HPDE6-E6E7 (cell line): ENCODE data around the gene NKG7.
"Not testable (repeated sequence)": the region's sequence is repeated elsewhere in the genome, so short reads cannot be mapped to it uniquely, and the experiment has no call there.

ENCODE experiments used
- DNase-seq: peaks from one replicate; pipeline ENCODE4 v3.0.0; 2011; ENCODE audit warnings: missing footprints; ENCODE audit errors: extremely low spot score

NKG7 gene, protein sequence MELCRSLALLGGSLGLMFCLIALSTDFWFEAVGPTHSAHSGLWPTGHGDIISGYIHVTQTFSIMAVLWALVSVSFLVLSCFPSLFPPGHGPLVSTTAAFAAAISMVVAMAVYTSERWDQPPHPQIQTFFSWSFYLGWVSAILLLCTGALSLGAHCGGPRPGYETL

DNA sequence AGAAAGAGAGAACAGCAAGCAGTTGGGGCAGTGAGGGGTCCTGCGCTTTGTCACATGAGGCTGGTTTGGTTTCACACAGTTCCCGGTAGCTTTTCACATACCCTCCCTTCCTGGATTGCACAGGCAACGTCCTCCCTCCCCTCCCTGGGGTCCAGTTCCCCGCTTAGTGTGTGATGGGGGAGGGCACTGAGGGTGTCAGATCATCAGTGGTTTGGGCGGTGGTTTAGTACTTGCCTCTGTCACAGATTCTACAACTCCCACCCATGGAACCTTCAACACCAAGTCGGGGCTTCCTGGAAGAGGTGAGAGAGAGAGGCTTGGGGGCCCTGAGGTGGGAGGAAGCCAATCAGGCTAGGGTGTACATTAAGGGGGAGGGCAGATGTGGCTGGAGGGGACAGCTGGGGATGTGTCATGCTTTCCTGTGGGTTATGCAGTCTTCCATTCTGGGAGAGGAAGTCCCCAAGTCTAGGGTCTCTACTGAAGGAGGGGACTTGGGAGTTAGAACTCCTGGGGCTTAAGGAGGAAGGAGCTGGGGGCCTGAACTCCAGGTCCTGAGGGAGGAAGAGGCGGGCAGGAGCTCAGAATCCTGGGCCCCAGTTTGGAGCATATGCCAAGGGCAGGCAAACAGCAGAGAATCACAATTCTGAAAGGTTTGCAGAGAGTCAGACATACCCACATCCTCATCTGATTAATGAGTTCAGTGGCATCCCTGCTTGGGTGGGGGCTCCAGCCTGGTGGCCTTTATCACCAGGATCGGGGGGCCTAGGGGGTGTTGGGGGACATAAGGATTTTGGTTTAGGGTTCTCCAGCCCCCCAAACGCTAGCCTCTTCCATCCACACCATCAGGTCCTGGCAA, at the start of gene NKG7:
NKG7 (minus strand) TSS at position 6 of the 856 bp plus-strand sequence. CDS start 119 bp downstream, outside the sequence.
- DNase-seq: no peak

DNA sequence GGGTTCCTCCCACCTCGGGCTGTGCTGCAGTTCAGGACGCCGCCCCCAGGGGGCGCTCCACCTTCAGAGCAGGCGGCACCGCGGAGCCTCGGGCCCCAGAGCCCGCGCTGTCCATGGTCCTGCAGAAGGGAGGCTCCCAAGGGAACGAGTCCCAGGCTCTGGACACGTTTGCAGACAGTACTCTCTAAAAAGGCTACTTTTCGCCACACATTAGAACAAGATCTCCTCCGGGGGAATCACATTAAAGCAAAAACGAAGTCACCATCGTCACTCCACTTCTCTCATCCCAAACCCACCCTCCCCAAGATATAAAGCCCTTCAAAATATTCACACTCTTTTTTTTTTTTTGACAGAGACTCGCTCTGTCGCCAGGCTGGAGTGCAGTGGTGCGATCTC, 49.6 kb upstream of the NKG7 start:
- peak; percentile 70 for DNase-seq

DNA sequence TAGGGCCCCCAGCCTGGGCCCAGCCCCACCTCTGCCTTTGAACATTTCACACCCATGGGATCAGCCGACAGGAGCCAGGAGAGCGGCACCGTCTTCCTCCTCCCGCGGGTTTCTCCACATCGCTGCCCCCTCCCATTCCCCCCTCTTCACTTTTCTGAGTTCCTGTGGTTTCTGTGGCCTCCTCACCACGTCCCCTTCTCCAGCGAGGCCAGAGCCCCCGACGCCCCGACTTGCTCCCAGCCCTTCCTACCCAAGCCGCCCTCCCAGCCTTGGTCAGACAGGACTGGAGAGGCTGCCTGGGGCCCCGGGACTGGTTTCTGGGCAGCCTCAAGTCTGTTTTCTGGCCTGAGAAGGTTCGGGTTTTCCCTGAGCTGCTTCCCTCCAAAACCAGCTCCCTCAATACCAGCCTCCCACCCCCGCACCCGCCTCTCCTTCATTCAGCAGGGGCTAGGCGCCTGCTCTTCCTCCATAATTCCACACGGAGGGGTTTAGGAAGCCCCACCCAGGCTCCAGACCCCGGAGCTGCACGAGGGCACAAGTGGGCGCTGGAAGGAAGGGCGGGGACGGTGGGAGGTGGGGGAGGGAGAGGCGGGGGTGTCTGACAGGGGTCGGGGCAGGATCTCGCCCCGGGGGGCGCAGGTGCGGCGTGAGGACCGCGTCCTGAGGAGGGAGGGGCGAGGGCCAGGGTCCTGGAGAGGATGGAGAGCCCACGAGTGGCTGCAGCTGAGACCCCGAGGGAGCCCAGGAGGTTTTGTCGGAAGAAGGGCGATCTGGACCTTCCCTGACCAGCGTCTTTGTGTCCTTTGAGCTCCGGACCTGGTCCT, 49.0 kb upstream of the NKG7 start:
- no peak for DNase-seq

DNA sequence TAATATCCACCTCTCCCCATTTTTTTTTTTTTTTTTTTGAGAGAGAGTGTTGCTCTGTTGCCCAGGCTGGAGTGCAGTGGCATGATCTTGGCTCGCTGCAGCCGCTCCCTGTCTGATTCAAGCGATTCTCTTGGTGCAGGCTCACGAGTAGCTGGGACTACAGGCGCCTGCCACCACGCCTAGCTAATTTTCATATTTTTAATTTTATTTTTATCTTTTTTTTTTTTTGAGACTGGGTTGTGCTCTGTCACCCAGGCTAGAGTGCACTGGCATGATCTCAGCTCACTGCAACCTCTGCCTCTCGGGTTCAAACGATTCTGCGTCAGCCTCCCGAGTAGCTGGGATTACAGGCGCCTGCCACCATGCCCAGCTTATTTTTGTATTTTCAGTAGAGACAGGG, 48.1 kb upstream of the NKG7 start:
- not testable (repeated sequence) for DNase-seq

DNA sequence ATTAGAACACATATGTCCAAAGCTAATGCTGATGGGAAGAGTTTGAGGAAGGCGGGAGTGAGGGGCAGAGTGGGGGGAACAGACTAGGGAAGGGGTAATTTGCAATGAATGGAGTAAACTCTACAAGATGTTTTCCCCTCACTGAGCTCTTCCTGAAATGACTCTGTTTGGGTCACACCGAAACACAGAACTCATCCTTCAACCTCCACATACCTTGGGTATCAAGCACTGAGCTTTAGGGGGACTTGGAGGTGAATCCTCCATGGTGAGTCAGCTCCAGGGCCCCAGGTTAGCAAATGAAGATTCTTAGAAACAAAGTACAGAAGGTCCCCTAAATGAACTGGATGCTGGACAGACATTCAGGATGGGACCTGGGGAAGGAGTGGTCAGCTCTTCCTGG, 46.3 kb upstream of the NKG7 start:
- DNase-seq: no peak

DNA sequence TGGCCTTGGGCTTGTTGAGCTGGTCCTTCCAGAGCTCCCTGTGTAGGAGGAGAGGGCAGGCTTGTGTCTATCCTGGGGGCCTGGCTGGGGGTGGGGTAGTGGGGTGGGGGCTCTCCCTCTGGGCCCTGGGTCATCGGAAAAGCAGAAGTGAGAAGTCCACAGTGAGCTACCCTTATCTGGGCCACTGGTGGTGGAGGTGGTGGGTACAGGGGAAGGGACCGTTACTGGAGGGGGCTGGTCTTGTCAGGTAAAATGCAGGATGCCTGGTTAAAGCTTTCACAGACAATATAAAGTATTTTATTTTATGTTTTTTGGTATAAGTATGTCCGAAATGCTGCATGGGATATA, 45.3 kb upstream of the NKG7 start:
- DNase-seq: no peak

DNA sequence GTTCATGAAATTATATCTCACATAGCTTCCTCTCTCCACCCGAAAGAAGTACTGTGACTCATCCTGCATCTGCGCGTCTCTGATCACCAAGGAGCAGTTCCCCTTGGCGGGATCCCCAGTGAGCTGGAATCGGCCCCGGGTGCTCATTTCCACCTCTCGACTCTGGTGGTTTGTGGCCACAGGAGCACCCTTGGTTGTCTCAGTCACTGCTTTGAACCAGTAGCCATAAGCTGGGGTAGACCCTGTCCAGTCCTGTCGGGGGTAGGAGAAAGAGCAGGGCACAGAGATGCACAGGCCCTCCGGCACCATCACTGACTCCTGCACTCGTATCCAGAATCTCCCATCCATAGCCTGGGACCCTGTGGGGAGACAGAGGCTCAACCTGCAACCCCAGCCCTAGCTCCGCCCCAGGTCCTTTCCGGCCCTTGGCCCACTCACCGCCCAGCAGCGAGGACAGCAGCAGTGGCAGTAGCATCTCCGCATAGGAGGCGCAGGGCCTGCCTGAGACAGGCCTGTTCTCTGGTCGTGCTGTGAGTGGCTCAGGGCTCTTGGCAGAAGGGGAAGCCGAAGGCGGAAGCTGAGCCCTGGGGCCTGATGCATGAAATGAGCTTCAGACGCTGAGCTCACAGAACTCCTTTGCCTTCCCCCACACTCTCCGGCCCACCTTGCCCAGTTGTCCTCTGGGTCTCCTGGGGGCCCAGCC, 44.8 kb upstream of the NKG7 start, which contains the start of gene SIGLEC10:
SIGLEC10 (minus strand) TSS at position 536 of the 703 bp plus-strand sequence; CDS start at position 475, 61 bp downstream.
- DNase-seq: no peak

DNA sequence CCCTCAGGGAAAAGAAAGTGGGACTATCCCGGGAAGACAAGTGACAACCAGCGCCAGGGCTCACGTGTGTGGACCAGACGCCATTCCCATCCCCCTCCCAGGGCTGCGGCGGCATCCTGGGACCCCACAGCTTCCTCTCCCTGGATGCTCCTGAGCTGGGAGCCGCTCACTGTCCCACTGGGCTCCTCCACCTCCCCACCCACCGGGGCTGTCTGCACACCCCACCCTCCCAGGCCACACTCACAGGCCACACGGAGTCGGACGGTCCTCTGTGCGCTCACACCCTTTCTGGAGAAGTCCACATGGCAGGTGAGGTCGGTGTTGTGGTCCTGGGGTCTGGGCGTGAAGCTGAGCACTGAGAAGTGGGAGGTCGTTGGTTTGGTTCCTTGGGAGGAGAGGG, 44.0 kb upstream of the NKG7 start:
- not testable (repeated sequence) for DNase-seq

DNA sequence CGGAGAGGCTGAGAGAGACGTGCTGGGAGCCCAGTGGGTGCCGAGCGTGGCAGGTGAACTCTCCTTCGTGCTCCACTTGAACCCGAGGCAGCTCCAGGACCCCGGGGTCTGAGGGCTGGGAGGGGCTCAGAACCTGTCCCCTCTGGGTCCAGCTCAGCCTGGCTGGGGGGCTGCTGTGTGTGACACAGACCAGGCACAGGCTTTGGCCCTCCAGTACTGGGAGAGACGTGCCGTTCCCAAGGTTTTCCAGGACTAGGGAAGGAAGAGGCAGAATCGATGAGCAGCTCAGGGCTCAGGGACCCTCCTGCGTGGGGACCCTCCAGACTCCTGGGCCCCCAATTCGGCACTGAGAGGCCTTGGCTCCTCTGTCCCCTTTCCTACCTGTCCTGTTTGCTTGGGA, 42.7 kb upstream of the NKG7 start:
- DNase-seq: no peak

DNA sequence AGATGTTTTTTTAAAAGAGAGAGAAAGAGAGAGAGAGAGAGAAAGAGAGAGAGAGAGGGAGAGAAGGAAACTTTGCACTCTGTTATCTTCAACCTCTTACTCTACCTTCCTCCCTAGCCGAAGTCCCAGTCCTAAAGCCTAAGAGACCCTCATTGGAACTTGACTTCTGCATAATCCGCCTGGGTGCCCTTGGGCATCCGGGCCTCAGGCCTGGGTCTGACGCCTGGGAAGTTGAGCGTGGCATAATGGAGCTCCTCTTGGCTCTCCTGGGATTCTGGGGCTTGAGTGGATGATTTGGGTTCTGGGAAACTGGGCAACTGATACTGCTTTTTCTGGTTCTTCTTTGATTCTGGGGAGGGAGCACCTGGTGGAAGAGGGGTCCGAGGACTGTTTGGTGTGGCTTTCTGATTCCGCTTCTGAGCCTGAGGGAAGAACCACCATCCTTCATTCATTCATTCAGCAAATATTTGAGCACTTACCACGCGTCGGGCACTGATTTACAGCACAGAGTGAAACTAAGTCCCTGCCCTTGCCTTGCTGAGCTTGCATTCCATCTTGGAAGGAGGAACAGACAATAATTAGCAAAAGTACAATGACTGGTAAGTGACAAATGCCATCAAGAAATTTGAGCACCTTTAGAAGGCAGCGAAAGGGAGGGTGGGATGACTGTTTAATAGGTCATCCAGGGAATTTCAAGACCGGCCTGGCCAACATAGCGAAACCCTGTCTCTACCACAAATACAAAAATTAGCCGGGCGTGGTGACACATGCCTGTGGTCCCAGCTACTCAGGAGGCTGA, 38.7 kb upstream of the NKG7 start:
- DNase-seq: no peak

DNA sequence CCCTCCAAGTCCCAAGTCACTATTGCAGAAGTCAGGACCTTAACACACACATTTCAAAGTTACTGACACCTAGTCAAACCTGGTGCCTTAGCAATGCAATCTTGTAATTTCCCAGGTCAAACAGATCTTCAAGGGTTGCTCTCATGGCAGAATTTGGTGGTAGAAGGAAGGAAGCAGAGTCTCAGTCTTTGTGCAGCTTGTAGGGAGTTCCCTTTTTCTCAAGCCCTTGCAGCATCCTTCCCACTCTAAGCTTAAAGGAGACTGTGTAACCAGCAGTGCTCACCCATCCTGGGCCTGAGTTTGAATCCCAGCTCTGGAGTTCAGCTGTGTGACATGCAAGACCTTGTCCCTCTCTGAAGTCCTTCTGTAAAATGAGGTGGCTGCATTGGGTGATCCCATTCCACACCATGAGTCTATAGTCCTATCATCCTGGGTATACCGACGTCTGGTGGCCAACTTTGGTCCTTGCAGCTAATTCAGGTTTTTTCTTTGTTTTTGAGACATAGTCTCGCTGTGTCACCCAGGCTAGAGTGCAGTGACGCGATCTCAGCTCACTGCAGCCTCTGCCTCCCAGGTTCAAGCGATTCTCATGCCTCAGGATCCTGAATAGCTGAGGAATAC, 35.2 kb upstream of the NKG7 start:
- DNase-seq: peak; percentile 26

DNA sequence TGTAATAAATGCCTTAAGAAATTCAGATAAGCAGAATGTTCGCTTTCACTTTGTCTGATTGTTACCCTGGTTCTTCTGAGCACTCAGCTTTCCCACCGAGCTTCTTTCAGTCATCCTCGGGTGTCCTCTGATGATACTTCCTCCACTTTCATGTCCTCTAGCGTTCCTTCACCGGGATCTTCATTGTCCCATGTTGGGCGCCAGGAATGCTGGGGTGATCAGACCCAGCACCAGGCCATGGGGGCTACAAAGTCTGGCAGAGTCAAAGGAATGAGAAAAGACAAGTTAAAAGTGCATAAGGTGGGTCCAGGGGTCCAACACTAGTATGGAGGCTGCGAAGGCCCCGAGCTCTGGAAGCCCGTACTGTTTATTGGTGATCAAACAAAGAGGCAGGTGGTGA, 29.7 kb upstream of the NKG7 start:
- no peak for DNase-seq

DNA sequence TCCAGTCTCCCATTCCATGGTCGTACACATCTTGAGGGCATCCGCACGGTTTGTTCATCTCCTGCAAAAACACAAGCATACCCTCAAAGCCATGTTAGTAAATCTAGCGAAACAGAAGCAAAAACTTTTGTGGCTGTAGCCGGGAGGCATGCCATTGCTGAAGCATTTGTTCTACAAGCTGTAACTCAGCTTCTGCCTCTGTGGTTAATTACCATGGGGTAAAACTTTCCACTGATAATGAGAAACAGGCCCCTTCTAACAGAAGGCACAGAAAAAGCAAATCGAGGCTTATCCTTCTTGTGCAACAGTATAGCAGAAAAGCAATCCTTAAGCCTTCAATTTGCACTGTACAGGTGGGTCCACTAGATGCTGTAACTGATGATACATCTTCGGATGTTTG, 27.5 kb upstream of the NKG7 start:
- not testable (repeated sequence) for DNase-seq

DNA sequence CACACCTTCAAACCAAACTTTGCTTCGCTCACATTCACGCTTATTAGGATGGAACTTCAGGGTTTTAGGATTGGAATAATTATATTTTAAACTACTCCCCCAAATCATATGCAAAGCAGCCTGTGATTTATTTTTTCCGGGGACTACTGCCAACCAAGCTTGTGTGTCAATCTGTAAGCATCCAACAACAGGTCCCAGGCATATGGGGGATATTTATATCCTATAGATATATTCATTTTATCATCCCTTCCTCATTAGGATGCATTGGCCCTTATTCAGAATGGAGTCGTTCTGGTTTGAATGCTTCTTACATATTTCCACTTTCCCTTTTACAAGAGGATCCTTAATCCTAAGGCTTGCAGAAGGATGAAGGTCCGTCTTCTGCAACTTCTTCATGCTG, 26.8 kb upstream of the NKG7 start:
- no peak for DNase-seq

DNA sequence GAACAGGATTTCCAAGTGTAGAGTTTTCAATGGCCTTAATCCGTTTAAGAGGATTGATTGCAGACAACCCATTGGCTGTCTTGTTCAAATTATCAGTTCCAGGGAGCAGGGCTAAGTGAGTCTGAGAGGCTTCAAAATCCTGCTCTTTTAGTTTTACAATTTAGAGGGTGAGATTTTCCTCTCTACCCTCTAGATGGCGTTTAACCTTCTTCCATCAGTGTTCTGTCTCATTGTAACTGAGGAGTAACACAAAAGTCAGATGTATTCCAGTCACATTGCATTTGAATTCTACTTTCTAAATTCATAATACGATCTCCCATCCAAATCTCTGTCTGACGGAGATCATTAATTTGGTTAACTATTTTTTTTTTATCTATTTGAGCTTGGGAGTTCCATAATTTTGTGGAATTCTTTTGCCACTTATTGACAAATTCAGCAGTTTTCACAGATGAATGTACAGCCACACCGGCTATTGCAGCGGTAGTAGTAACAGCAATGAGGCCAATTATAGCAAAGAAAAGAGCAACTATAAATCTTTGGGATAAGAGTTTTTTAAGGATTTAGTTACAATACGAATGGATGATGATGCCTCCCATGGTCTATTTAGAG, 25.7 kb upstream of the NKG7 start:
- no peak for DNase-seq

DNA sequence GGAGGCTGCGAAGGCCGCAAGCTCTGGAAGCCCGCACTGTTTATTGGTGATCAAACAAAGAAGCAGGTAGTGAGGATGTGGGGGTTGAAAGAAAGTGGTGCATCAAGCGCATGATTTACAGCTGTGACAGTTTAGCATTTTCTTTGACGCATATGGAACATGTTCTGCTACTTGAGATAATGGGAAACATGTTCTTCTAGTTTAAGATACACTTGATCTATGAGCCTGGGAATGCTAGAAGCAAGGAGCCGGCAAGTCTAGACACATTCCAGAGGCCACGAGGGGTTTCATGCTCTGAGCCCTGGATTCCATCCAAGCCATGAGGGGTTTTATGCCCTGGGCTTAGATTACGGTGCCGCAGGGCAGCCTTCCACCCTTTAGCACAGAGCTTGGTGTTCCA, 25.0 kb upstream of the NKG7 start:
- not testable (repeated sequence) for DNase-seq

DNA sequence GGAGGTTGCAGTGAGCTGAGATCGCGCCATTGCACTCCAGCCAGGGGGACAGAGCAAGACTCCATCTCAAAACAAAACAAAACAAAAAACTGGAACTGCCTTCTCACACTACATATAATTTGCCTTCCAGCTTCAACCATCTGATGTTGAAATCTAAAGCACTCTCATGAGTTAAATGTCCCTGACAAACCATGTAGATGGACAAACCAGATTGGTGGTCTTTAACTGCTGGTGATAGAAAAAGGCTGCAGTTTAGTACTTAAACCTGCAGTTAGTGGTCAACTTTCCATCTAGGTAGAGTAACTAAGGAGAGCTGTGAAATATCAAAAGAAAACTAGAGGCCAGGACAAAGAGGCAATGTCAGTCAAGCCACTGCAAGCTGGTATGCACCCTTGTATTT, 23.7 kb upstream of the NKG7 start:
- no peak for DNase-seq

DNA sequence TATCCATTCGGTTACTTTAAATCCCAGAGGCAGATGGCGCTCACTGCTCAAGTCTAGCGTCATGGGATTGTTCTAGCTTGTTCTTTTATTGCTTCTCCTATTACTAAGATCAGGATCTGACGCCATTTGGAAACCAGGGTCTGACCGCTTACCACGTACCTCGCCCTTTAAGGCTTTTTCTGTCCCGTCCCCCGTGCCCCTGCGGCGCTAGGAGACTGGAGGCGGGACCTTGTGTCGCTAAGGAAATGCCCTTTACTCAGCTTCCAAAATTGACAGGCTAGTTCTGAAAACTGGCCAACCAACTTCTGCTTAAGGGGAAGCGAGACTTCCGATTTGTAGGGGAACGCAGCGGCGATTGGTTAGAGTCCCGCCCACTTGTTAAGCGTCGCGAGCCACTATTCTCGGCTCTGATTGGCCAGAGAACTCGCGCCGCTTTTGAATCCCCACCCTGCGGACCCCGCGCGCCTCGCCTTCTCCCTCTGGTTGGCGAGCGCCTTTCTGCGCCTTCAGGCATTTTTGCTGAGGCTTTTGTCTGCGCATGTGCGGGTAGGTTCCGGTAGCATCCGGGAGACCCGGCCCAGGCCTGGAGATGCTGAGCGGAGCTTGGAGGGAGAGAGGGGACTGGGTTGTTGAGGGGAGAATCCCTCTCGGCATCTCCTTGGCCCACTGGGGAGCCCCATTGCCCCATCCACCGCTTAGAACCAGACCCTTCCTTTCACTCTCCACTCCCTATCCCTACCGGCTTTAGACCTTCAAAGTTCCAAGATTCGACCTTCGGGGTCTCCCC, 21.8 kb upstream of the NKG7 start:
- peak; percentile 95 for DNase-seq

DNA sequence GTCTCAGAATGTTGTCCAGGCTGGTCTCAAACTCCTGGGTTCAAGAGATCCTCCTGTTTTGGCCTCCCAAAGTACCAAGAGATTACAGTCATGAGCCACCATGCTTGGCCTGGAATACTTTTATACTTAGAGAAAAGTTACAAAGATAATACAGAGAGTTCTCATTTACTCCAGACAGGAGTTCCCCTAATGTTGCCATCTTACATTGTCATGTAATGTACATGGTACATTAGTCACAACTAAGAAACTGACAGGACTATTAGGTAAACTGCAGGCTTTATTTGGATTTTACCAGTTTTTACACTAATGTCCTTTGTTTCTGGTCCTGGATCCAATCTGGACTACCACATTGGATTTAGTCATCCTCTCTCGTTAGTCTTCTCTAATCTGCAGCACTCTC, 20.2 kb upstream of the NKG7 start:
- no peak for DNase-seq
